T follicular helper cell (primary cell): Measurements from ENCODE around the gene POLE.

Experiments used
- DNase-seq: peaks from one replicate; pipeline ENCODE4 v3.0.0-alpha.2; 2020; ENCODE audit warnings: low read depth

Gene POLE

DNA sequence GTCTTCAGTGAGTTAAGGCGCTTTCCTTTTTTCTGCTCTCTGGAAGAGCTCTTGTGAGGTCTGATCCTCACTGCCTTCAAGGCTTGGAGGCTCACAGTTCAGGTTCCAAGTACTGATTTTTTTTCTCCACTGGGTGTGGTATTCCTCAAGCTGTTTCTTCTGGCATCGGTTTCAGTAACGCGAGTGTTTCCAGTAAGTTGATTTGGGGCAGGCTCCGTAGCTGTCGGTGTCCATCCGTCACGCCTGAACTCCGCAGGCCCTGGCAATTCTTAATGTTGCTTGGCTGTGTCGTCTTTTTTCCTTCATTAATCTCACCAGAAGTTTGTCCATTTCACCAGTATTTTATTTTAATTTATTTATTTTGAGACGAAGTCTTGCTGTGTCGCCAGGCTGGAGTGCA is 107.4 kb downstream of the POLE start:
- DNase-seq: no peak

DNA sequence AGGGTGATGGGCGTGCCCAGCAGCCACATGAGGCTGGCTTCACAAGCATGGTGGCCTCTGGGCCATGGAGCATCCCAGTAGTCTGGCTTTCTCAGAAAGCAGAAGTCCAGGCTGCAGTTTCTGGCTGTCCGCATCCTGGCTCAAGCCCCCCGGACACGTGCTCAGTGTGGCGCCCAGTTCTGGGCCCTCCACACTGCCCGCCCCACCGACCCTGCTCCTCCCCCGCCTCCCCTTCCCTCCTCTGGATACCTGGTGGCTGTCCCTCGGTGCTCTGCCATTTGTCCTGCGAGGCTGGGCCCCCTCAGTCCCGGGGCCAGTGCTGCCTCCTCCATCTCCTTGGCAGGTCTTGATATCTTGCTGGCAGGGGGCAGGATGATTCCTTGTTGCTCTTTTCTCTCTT is 108.3 kb downstream of the POLE start:
- no peak for DNase-seq

DNA sequence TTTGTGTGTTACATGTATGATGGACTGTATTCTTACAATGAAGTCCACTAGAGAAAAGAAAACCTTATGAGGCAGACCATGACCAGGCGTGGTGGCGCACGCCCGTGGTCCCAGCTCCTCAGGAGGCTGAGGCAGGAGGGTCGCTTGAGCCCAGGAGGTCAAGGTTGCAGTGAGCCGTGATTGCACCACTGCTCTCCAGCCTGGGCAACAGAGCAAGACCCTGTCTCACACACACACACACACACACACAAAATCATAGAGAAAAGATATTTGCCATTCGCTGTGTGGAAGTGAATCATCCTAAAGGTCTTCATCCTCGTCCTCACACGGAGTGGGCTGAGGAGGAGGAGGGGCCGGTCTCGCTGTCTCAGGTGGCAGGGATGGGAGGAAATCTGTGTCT is 109.0 kb downstream of the POLE start:
- DNase-seq: no peak

DNA sequence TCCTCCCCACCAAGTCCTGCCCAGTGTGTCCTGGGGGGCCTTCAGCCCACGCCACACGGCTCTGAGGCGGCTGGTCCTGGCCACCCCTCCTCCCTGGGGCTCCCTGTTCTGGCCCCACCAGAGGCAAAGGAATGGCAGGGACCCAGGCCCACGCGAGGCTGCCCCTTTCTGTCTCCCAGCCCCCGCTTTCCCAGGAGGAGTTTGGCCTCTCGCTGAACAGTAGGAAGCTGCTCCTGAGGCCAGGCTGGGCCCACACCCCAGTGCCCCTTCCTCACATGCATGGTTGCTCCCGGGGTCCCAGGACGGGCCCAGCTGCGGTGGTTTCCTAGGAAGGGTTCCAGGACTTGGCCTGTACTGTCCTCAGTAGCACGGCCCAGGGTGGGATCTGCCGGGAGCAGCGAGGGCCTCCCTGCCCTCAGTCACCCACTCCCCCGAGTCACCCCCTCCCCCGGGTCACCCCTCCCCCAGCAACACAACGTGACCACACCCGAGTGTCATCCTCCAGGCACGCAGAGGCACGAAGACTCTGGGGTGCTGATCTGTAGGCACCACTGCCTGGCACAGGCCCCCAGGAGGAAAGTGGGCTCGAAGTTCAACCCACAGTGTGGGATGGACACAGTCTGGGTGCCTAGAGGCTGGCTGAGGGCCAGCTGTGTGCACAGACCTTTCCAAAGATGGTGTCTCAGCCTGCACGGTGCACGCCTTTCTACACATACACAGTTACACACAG is 109.8 kb downstream of the POLE start:
- DNase-seq: no peak

DNA sequence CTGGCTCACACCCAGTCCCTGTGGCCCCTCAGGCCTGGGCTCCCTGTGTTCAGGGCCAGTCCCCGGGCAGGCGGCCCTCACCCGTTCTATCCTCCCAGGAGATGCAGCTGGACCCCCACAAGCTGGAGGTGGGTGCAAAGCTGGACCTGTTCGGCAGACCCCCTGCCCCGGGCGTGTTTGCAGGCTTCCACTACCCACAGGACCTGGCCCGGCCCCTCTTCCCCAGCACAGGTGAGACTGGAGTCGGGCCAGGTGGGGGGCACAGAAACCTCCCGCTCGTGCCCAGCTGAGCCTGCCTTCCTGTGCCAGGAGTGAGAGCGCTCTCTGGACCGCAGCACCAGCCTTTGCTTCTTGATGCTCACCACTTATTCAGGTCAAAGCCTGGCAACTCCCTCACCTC is 110.4 kb downstream of the POLE start:
- no peak for DNase-seq

DNA sequence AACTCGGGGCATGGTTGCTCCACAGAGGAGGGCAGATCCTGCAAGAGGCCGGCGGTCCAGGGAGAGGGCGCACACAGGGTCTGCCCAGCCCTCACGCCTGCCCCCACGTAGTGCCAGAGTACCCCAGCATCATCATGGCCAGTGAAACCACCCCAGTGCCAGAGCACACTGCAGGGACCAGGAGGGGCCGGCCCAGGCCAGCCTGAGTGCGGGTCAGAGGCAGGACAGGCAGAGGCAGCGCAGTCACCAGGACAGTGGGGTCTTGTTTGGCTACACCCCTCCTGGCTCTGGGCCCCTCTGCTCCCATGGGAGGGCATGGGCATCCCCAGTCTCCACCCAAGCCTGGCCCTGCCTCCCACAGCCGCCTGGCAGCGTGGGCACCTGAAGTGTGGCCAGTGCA is 111.5 kb downstream of the POLE start:
- DNase-seq: no peak

DNA sequence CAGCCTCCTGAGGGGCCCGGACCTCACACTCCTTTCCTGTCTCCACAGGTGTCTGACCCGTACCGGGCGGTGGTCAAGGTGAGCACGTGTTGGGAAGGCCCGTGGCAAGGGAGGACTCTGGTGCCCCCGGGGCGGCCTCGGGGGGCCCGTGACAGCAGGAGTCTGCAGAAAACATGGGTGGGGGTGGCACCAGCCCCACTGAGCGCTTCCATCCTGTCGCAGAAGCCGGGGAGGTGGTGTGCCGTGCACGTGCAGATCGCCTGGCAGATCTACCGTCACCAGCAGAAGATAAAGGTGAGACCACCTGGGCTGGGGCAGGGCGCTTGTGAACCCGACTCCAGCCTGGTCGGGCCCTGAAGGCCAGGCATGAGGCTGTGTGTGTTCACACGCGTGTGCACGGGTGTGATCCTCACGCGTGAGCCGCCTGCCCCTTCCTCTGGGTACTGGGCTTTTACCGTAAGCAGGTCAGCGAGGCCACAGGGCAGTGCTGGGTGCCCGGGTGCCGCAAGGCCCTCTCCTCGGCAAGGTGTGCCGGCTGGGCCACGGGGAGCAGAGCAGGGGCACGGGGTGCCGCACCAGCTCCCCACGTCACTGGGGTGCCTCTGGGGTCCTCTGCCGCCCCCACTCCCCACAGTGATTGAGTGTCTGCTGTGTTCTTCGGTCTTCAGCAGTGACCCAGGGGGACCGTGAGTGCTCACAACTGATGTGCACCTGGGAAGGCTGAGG is 112.7 kb downstream of the POLE start:
- DNase-seq: no peak
